ENCODE results near the gene ABI1. TPM values are rescaled to one million over a fixed set of nuclear protein-coding genes. Genes with fewer than 3 reads are reported as not detected.

The ABI1 gene
- polyA plus RNA-seq, 3 donors: 13.9 to 22.8 (median 21.9) TPM

DNA sequence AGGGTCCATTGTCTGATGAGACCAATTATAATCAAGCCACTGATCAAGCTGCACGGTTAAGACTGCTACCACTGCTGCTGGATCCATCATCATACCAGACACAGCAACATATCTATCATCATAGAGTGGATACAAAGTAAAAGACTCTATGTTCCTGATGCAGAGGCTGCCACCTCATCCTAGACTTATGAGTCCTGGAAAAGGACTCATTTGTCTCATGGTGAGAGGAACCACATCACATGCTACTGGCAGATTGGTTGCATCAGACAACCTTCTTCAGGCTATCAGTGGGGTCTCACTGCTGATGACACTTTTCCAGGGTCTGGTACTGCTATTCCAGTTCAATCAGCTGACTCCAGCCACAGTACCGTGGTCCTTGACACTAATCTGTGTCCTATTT is 79.0 kb downstream of the ABI1 start:
- no peak overlapping the region for H3K27ac ChIP-seq (ENCODE audit: low read depth, low read length)
- 95 to 96% (median 95%) methylated on average over 2 of the region's 2 CpGs for WGBS, 3 donors

DNA sequence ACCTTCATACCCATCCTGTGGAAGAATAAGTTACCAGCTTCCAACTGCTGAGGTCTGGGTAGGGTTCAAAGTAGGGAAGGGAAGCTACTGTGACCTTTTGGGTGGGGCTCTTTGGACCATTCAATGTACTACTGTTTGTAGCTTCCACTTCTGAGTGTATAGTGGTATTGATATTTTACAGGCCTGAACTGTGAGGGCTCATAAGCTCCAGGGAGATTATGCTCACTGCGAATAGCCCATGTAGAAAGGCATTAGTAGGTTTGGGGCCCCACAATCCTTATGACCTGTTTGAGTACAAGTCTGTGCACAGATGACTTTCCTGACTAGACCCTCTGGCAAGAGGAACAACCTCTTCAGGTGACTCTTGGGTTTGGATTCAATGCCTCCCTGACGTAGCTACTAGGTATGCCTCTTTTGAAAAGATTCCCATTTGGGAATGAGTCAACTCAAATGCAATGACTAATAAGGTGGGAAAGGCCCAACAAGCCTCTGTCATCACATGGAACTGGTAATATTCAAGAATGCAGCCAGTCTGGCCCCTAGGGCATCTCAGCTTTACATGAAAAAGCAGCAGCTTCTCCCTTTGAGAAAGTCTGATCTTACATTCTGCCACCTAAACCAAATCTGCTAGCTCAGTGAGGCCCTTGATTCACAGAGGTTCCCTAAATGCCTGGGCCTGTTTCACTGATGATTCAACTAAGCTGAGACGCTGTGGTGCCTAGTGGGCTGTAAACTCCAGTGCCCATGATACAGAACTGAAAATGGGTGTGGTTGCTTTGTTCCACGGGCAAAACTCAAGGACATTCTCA is 79.8 kb downstream of the ABI1 start:
- WGBS, 3 donors: 62 to 76% (median 73%) methylated on average over 4 of the region's 4 CpGs
- H3K27ac ChIP-seq (ENCODE audit: low read depth, low read length): no peak overlapping the region

- 97 to 99% (median 98%) methylated on average over 8 of the region's 8 CpGs for WGBS, 3 donors
- H3K27ac ChIP-seq (ENCODE audit: low read depth, low read length): no peak overlapping the region
Observed at GRCh38 chr10:26780106-26780792, 80.5 kb downstream of the ABI1 start.

DNA sequence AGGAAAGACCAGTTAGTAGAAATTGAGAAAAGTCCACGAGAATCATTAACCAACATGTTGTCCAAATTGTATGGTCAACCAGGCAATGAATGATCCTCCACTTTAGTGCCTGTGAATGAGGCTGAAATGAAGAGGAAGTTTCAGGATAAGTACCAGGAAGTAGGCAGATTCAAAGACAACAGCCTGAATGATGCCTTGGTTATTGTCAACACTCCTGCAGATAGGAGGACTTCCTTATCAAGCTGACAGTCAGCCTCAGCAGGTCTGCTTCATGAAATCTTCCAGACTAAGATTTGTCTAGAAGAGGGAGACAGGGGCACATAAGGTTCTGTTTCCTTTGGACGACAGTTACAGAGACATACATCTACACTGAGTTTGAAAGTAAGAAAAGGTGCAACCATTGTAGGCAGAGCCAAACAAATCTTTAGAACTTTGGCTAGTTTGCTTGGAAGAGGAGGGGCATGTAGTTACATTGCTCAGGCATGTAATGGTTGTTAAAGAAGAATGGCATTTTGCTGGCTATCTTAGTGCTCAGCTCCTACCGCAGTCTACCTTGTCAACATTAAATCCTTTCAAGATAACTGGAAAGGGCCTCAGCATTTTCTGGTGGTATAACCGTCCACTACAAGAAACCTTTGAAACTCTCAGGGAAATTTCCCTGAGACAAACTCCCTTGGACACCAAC is 81.4 kb downstream of the ABI1 start:
- no peak overlapping the region for H3K27ac ChIP-seq (ENCODE audit: low read depth, low read length)

GRCh38 chr10:26777686-26778085 is 83.1 kb downstream of the ABI1 start:
- 94 to 97% (median 97%) methylated on average over 2 of the region's 2 CpGs for WGBS, 3 donors
- H3K27ac ChIP-seq (ENCODE audit: low read depth, low read length): no peak overlapping the region

More for the DNA sequence above, 81.4 kb downstream of the ABI1 start:
- WGBS, 3 donors: 86 to 93% (median 86%) methylated on average over 4 of the region's 4 CpGs

GRCh38 chr10:26776258-26776657 is 84.5 kb downstream of the ABI1 start:
- 91 to 97% (median 94%) methylated on average over 1 of the region's 1 CpG for WGBS, 3 donors
- H3K27ac ChIP-seq (ENCODE audit: low read depth, low read length): no peak overlapping the region

- no peak overlapping the region for H3K27ac ChIP-seq (ENCODE audit: low read depth, low read length)
- 86 to 92% (median 91%) methylated on average over 2 of the region's 2 CpGs for WGBS, 3 donors
Observed at GRCh38 chr10:26773633-26774032, 87.1 kb downstream of the ABI1 start.

GRCh38 chr10:26770069-26770468 is 90.7 kb downstream of the ABI1 start:
- WGBS, 3 donors: 94 to 97% (median 97%) methylated on average over 4 of the region's 4 CpGs
- H3K27ac ChIP-seq (ENCODE audit: low read depth, low read length): no peak overlapping the region

DNA sequence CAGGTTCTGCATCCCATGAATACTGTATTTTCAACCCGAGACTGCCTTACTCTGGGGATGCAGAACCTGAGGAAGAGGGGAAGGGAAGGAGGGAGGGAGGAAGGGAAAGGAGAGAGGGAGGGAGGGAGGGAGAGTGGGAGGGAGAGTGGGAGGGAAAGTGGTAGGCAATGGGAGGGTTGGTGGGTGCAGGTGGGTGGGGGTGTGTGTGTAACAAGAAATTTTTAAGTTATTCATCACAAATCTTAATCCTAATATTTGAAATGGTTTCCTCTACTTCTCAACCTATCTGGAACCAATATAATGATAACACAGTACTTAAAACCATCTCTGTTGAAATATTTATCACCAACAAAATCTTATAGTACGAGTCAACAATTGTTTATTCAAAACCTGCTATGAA is 95.2 kb downstream of the ABI1 start:
- no peak overlapping the region for H3K27ac ChIP-seq (ENCODE audit: low read depth, low read length)
- 91 to 99% (median 97%) methylated on average over 2 of the region's 2 CpGs for WGBS, 3 donors

- WGBS, 3 donors: 88 to 91% (median 89%) methylated on average over 4 of the region's 4 CpGs
- no peak overlapping the region for H3K27ac ChIP-seq (ENCODE audit: low read depth, low read length)
Observed at GRCh38 chr10:26759008-26759407, 101.8 kb downstream of the ABI1 start.

- no peak overlapping the region for H3K27ac ChIP-seq (ENCODE audit: low read depth, low read length)
- WGBS, 3 donors: 81 to 86% (median 83%) methylated on average over 4 of the region's 4 CpGs
Observed at GRCh38 chr10:26755443-26755903, 105.3 kb downstream of the ABI1 start.

GRCh38 chr10:26746061-26746460 is 114.7 kb downstream of the ABI1 start:
- no peak overlapping the region for H3K27ac ChIP-seq (ENCODE audit: low read depth, low read length)
- WGBS, 3 donors: 76 to 89% (median 79%) methylated on average over 5 of the region's 5 CpGs

- H3K27ac ChIP-seq (ENCODE audit: low read depth, low read length): no peak overlapping the region
- 69 to 86% (median 83%) methylated on average over 1 of the region's 1 CpG for WGBS, 3 donors
Observed at GRCh38 chr10:26743841-26744240, 116.9 kb downstream of the ABI1 start.

- H3K27ac ChIP-seq (ENCODE audit: low read depth, low read length): no peak overlapping the region
- 90 to 91% (median 91%) methylated on average over 2 of the region's 2 CpGs for WGBS, 3 donors
Observed at GRCh38 chr10:26743091-26743490, 117.7 kb downstream of the ABI1 start.

GRCh38 chr10:26741368-26741767 is 119.4 kb downstream of the ABI1 start:
- 95 to 100% (median 98%) methylated on average over 4 of the region's 4 CpGs for WGBS, 3 donors
- no peak overlapping the region for H3K27ac ChIP-seq (ENCODE audit: low read depth, low read length)

- WGBS, 3 donors: 77 to 80% (median 77%) methylated on average over 6 of the region's 6 CpGs
- H3K27ac ChIP-seq (ENCODE audit: low read depth, low read length): no peak overlapping the region
Observed at GRCh38 chr10:26739071-26739631, 121.6 kb downstream of the ABI1 start.

- WGBS, 3 donors: 76 to 90% (median 79%) methylated on average over 5 of the region's 5 CpGs
- no peak overlapping the region for H3K27ac ChIP-seq (ENCODE audit: low read depth, low read length)
Observed at GRCh38 chr10:26738301-26738911, 122.4 kb downstream of the ABI1 start.

- H3K27ac ChIP-seq (ENCODE audit: low read depth, low read length): no peak overlapping the region
- 48 to 83% (median 59%) methylated on average over 1 of the region's 1 CpG for WGBS, 3 donors
Observed at GRCh38 chr10:26737730-26738129, 123.0 kb downstream of the ABI1 start.

Data from adipose tissue (tissue), 3 donors.